SK-N-SH (cell line): ENCODE data around the gene RRAD. TPM values are rescaled to one million over a fixed set of nuclear protein-coding genes. Genes with fewer than 3 reads are reported as not detected.

ENCODE experiments used
- CTCF ChIA-PET: fragments of 300-600, 350-600 bp; formaldehyde crosslinking; extraction: SDS; loops from one replicate; lab custom pipeline; 2021; lab: Yijun Ruan, JAX
- POLR2A ChIA-PET: fragments of 350-600 bp; sonication (Branson Sonifier 250); formaldehyde crosslinking; extraction: SDS; loops from one replicate; lab custom pipeline; 2020; ENCODE audit warnings: antibody characterized with exemption, inconsistent platforms; lab: Yijun Ruan, JAX
- DNase-seq: peaks from one replicate; pipeline ENCODE4 v3.0.0; 2012
- H2AFZ ChIP-seq: fragments of 200-600 bp; sonication (generic); 2 replicates; pipeline ENCODE4 v1.8.1; 2016; ENCODE audit warnings: antibody characterized with exemption, mild to moderate bottlenecking, low read depth
- H3F3A ChIP-seq: fragments of 200-600 bp; sonication (generic); replicated peaks from 2 replicates; pipeline ENCODE3; 2016; ENCODE audit warnings: antibody characterized with exemption, mild to moderate bottlenecking; ENCODE audit not compliant: insufficient read depth
- H3K27ac ChIP-seq, 2 experiments: fragments of 200-500 bp in 1 of 2; fragments of 200-600 bp in 1 of 2; sonication (Bioruptor generic) in 1 of 2; sonication (generic), shearing (Covaris generic) in 1 of 2; 2 replicates each; pipeline versions ENCODE4 v1.5.1 to v1.6.1; 2014 to 2016; ENCODE audit warnings: low read depth in 2 of 2, inconsistent platforms in 1 of 2, low read length in 1 of 2, mild to moderate bottlenecking in 1 of 2, mixed read lengths in 1 of 2
- H3K27me3 ChIP-seq: fragments of 200-600 bp; sonication (generic), shearing (Covaris generic); 2 replicates; pipeline ENCODE4 v1.6.1; 2016; ENCODE audit warnings: mixed run types; ENCODE audit not compliant: insufficient read depth
- H3K36me3 ChIP-seq, 2 experiments: fragments of 200-500 bp in 1 of 2; fragments of 200-600 bp in 1 of 2; sonication (Bioruptor generic) in 1 of 2; sonication (generic) in 1 of 2; replicated peaks in 1 of 2; 2 replicates each; pipeline versions ENCODE3 to v1.5.1; 2014 to 2016; ENCODE audit warnings: low read length in 1 of 2, mild to moderate bottlenecking in 1 of 2; ENCODE audit not compliant: insufficient read depth in 2 of 2, control insufficient read depth in 1 of 2
- H3K4me1 ChIP-seq, 2 experiments: fragments of 200-500 bp in 1 of 2; fragments of 200-600 bp in 1 of 2; sonication (Bioruptor generic) in 1 of 2; sonication (generic), shearing (Covaris generic) in 1 of 2; 2 replicates each; pipeline versions ENCODE4 v1.5.1 to v1.6.1; 2014 to 2016; ENCODE audit warnings: low read depth in 1 of 2, low read length in 1 of 2, mixed run types in 1 of 2; ENCODE audit not compliant: insufficient read depth in 2 of 2, control insufficient read depth in 1 of 2
- H3K4me2 ChIP-seq: fragments of 200-600 bp; sonication (generic), shearing (Covaris generic); 2 replicates; pipeline ENCODE4 v1.6.1; 2017; ENCODE audit warnings: mixed run types
- H3K4me3 ChIP-seq, 2 experiments: fragments of 200-500 bp in 1 of 2; fragments of 200-600 bp in 1 of 2; sonication (Bioruptor generic) in 1 of 2; sonication (generic), shearing (Covaris generic) in 1 of 2; 2 replicates each; pipeline versions ENCODE4 v1.5.1 to v1.8.1; 2014 to 2016; ENCODE audit warnings: low read depth in 2 of 2, inconsistent platforms in 1 of 2, low read length in 1 of 2, mild to moderate bottlenecking in 1 of 2, mixed read lengths in 1 of 2, moderate library complexity in 1 of 2
- H3K79me2 ChIP-seq: fragments of 200-600 bp; sonication (generic); 2 replicates; pipeline ENCODE4 v1.8.1; 2017; ENCODE audit warnings: mild to moderate bottlenecking; ENCODE audit not compliant: insufficient read depth
- H3K9ac ChIP-seq: fragments of 200-600 bp; sonication (generic); 2 replicates; pipeline ENCODE4 v1.6.1; 2017; ENCODE audit warnings: mixed run types
- H3K9me2 ChIP-seq: fragments of 200-600 bp; sonication (generic); 2 replicates; pipeline ENCODE4 v1.6.1; 2017; ENCODE audit warnings: mixed run types
- H3K9me3 ChIP-seq: fragments of 200-600 bp; sonication (generic); 2 replicates; pipeline ENCODE4 v1.6.1; 2017; ENCODE audit warnings: mixed run types, mild to moderate bottlenecking, moderate library complexity
- H4K20me1 ChIP-seq: fragments of 200-600 bp; sonication (generic); 2 replicates; pipeline ENCODE4 v1.6.1; 2017; ENCODE audit warnings: mild to moderate bottlenecking, mixed run types; ENCODE audit not compliant: insufficient read depth
- EP300 ChIP-seq, 2 experiments: IDR thresholded peaks; 2 replicates each; pipeline versions ENCODE4 v1.4.0 to v1.6.1; 2012; ENCODE audit warnings: borderline replicate concordance in 1 of 2, low read depth in 1 of 2, low read length in 1 of 2
- EZH2phosphoT487 ChIP-seq: fragments of 200-600 bp; sonication (generic); IDR thresholded peaks from 2 replicates; pipeline ENCODE4 v1.6.1; 2017; ENCODE audit warnings: low read depth, mixed run types, mild to moderate bottlenecking, antibody characterized with exemption, moderate library complexity, borderline replicate concordance
- FOSL2 ChIP-seq: IDR thresholded peaks from 2 replicates; pipeline ENCODE4 v1.4.0; 2012; ENCODE audit warnings: low read depth, mild to moderate bottlenecking, moderate library complexity, borderline replicate concordance
- FOXJ3 ChIP-seq: sonication (generic); formaldehyde crosslinking; IDR thresholded peaks from 2 replicates; pipeline ENCODE4 v1.5.1; 2020; ENCODE audit warnings: mild to moderate bottlenecking, missing genetic modification reagents
- FOXM1 ChIP-seq: IDR thresholded peaks from 2 replicates; pipeline ENCODE4 v1.4.0; 2012; ENCODE audit warnings: low read depth, mild to moderate bottlenecking
- GABPA ChIP-seq: IDR thresholded peaks from 2 replicates; pipeline ENCODE4 v1.4.0; 2012; ENCODE audit warnings: low read depth, mild to moderate bottlenecking
- GATA2 ChIP-seq: sonication (generic); formaldehyde crosslinking; IDR thresholded peaks from 2 replicates; pipeline ENCODE4 v1.5.0; 2020; ENCODE audit warnings: mild to moderate bottlenecking, missing genetic modification reagents
- IRF3 ChIP-seq: fragments of 150-350 bp; IDR thresholded peaks from 2 replicates; pipeline ENCODE4 v1.6.1; 2016; ENCODE audit warnings: mild to moderate bottlenecking, low read depth, low read length
- JUND ChIP-seq: IDR thresholded peaks from 2 replicates; pipeline ENCODE4 v1.4.0; 2012
- NRF1 ChIP-seq: IDR thresholded peaks from 2 replicates; pipeline ENCODE4 v1.6.1; 2012; ENCODE audit warnings: low read depth, mild to moderate bottlenecking, low read length
- PBX3 ChIP-seq: IDR thresholded peaks from 2 replicates; pipeline ENCODE4; 2012
- RFX5 ChIP-seq: IDR thresholded peaks from 2 replicates; pipeline ENCODE4 v1.6.1; 2012; ENCODE audit warnings: mild to moderate bottlenecking, improper control_type of control experiment, low read length
- RXRA ChIP-seq: IDR thresholded peaks from 2 replicates; pipeline ENCODE4 v1.4.0; 2012; ENCODE audit warnings: low read depth, mild to moderate bottlenecking, borderline replicate concordance
- TCF12 ChIP-seq: IDR thresholded peaks from 2 replicates; pipeline ENCODE4 v1.4.0; 2012
- TEAD4 ChIP-seq: IDR thresholded peaks from 2 replicates; pipeline ENCODE4 v1.4.0; 2012; ENCODE audit warnings: mild to moderate bottlenecking, borderline replicate concordance; ENCODE audit not compliant: insufficient read depth
- YY1 ChIP-seq: IDR thresholded peaks from 2 replicates; pipeline ENCODE4 v1.4.0; 2012; ENCODE audit warnings: low read depth, mild to moderate bottlenecking
- WGBS: methylation state at CpG from one replicate; pipeline ENCODE4 v1.1.6; 2017; ENCODE audit warnings: low lambda C conversion rate; 5-methylcytosine and 5-hydroxymethylcytosine counted together
- polyA plus RNA-seq, 3 experiments: library from polyadenylated mRNA; depleted of rRNA; stranded (reverse); fragments of >200 nt; gene quantifications; 2 replicates each; pipeline ENCODE4 v1.2.3, GENCODE V29; 2012
- TF ChIP-seq, protein P1 (sequence below): fragments of 200-600 bp; sonication (generic); IDR thresholded peaks from 2 replicates; pipeline ENCODE4 v1.6.1; 2017; ENCODE audit warnings: antibody characterized with exemption, mild to moderate bottlenecking, moderate library complexity
- TF ChIP-seq, protein P2 (sequence below): IDR thresholded peaks from 2 replicates; pipeline ENCODE4 v1.4.0; 2012; ENCODE audit warnings: low read depth

Gene RRAD
- polyA plus RNA-seq, 1 of the 3 experiments (the other 2 are of a cell fraction), result 9.3 TPM

- POLR2A ChIA-PET, result no interaction called here
- no peaks in the 10 kb centered on the region for H3F3A ChIP-seq
- H3K79me2 ChIP-seq, result no peaks in the 10 kb centered on the region
- H3K4me2 ChIP-seq, result no peak overlapping the region
- CTCF ChIA-PET, result interaction anchor here (0.8 to 4.9 kb wide), 6 partner anchors 10 to 249 kb away, joined by 3 to 41 read pairs (median 3); partner anchors contain the start of genes CDH16, CIAO2B and NAE1
- TF ChIP-seq EZH2phosphoT487, result no peak
- TF ChIP-seq RXRA, result no peak
- no peak for TF ChIP-seq NRF1
- TF ChIP-seq FOXJ3, result no peak
- no peak for TF ChIP-seq YY1
- no peak for TF ChIP-seq GABPA
- no peak for TF ChIP-seq IRF3
- TF ChIP-seq, protein P1, sequence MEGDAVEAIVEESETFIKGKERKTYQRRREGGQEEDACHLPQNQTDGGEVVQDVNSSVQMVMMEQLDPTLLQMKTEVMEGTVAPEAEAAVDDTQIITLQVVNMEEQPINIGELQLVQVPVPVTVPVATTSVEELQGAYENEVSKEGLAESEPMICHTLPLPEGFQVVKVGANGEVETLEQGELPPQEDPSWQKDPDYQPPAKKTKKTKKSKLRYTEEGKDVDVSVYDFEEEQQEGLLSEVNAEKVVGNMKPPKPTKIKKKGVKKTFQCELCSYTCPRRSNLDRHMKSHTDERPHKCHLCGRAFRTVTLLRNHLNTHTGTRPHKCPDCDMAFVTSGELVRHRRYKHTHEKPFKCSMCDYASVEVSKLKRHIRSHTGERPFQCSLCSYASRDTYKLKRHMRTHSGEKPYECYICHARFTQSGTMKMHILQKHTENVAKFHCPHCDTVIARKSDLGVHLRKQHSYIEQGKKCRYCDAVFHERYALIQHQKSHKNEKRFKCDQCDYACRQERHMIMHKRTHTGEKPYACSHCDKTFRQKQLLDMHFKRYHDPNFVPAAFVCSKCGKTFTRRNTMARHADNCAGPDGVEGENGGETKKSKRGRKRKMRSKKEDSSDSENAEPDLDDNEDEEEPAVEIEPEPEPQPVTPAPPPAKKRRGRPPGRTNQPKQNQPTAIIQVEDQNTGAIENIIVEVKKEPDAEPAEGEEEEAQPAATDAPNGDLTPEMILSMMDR, result no peak
- no peak for TF ChIP-seq EP300 (IDR thresholded peaks at IDR 0.05; ENCODE audit: borderline replicate concordance in 1 of 2, low read depth in 1 of 2, low read length in 1 of 2)
- TF ChIP-seq, protein P2, sequence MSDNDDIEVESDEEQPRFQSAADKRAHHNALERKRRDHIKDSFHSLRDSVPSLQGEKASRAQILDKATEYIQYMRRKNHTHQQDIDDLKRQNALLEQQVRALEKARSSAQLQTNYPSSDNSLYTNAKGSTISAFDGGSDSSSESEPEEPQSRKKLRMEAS, result no peak
- no peak for TF ChIP-seq RFX5
- TF ChIP-seq TCF12, result no peak
- no peak for TF ChIP-seq FOXM1
- no peak for TF ChIP-seq TEAD4
- TF ChIP-seq PBX3, result no peak
- no peak for TF ChIP-seq JUND
- TF ChIP-seq GATA2 (CRISPR knock-in tag), result no peak
- TF ChIP-seq FOSL2, result no peak
- no peak overlapping the region for H3K9ac ChIP-seq
- DNase-seq, result peak; percentile 41
- H3K36me3 ChIP-seq, result no peaks in the 10 kb centered on the region
- WGBS, result 78% methylated on average over 10 of the region's 11 CpGs
- H3K9me3 ChIP-seq, result no peaks in the 10 kb centered on the region
- no peaks in the 10 kb centered on the region for H4K20me1 ChIP-seq
- peaks cover 2% of the 10 kb centered on the region in 2 experiments; a peak in 2 of 4 replicates for H3K4me1 ChIP-seq
- H3K4me3 ChIP-seq, result no peak overlapping the region
- no peaks in the 10 kb centered on the region for H3K27me3 ChIP-seq
- no peak overlapping the region for H2AFZ ChIP-seq
- no peak overlapping the region for H3K27ac ChIP-seq
- H3K9me2 ChIP-seq, result no peaks in the 10 kb centered on the region
These were observed 19.4 kb downstream of the RRAD start for GRCh38 chr16:66905633-66906539.
